ENCODE data around the gene NPM3. TPM values are rescaled to one million over a fixed set of nuclear protein-coding genes. Genes with fewer than 3 reads are reported as not detected.

NPM3 gene
- total RNA-seq, 2 experiments from 2014 or later, result 15.5 to 15.8 TPM

- Mint-ChIP-seq H3K27ac (no peak overlapping the region), H3K9me3 (no peaks in the 10 kb centered on the region)
Observed at GRCh38 chr10:101760510-101760909, 22.7 kb downstream of the NPM3 start.

GRCh38 chr10:101759309-101760247 lies 23.7 kb downstream of the NPM3 start:
- Histone ChIP-seq H3K36me3 (ENCODE audit: insufficient read depth, low read length) (no peaks in the 10 kb centered on the region), H3K27me3 (ENCODE audit: control insufficient read depth in 1 of 2, insufficient read depth in 2 of 2, low read length in 2 of 2) (no peaks in the 10 kb centered on the region), H3K4me1 (ENCODE audit: insufficient read depth, low read length) (no peaks in the 10 kb centered on the region), H3K9me3 (ENCODE audit: control insufficient read depth in 1 of 2, insufficient read depth in 1 of 2, low read length in 2 of 2) (no peaks in the 10 kb centered on the region), H3K27ac (ENCODE audit: low read depth in 1 of 2, low read length in 2 of 2) (no peak overlapping the region), H3K4me3 (ENCODE audit: low read length) (no peak overlapping the region)
- Mint-ChIP-seq H3K4me1 (ENCODE audit: low read depth) (no peaks in the 10 kb centered on the region), H3K36me3 (ENCODE audit: low read depth) (no peaks in the 10 kb centered on the region), H3K9me3 (no peaks in the 10 kb centered on the region), H3K27me3 (peaks cover 19% of the 10 kb centered on the region), H3K4me3 (no peak overlapping the region), H3K27ac (no peak overlapping the region)
- intact Hi-C loops (cut with DNase I, micrococcal nuclease), result no loop called here
- POLR2A ChIA-PET, result no interaction called here
- DNase-seq, result no peak
- CTCF ChIA-PET, result no interaction called here
- no peak for TF ChIP-seq CTCF (IDR thresholded peaks at IDR 0.05)
- no peak for ATAC-seq (ENCODE audit: poor library complexity)

More at GRCh38 chr10:101760510-101760909, 22.7 kb downstream of the NPM3 start:
- TF ChIP-seq CTCF (IDR thresholded peaks at IDR 0.05), result no peak
- Histone ChIP-seq H3K9me3 (ENCODE audit: control insufficient read depth in 1 of 2, insufficient read depth in 1 of 2, low read length in 2 of 2) (no peaks in the 10 kb centered on the region), H3K27ac (ENCODE audit: low read depth in 1 of 2, low read length in 2 of 2) (no peak overlapping the region), H3K36me3 (ENCODE audit: insufficient read depth, low read length) (no peaks in the 10 kb centered on the region), H3K4me3 (ENCODE audit: low read length) (no peak overlapping the region), H3K4me1 (ENCODE audit: insufficient read depth, low read length) (no peaks in the 10 kb centered on the region), H3K27me3 (ENCODE audit: control insufficient read depth in 1 of 2, insufficient read depth in 2 of 2, low read length in 2 of 2) (peaks cover 0 to 5% of the 10 kb centered on the region in 2 experiments)
- H3K4me1 Mint-ChIP-seq (ENCODE audit: low read depth), result no peaks in the 10 kb centered on the region
- H3K4me3 Mint-ChIP-seq, result no peak overlapping the region
- ATAC-seq (ENCODE audit: poor library complexity) (no peak), DNase-seq (no peak)
- CTCF ChIA-PET, result no interaction called here
- intact Hi-C loops (cut with DNase I, micrococcal nuclease), result no loop called here
- peaks cover 15% of the 10 kb centered on the region for H3K27me3 Mint-ChIP-seq
- no peaks in the 10 kb centered on the region for H3K36me3 Mint-ChIP-seq (ENCODE audit: low read depth)
- POLR2A ChIA-PET, result no interaction called here

GRCh38 chr10:101758858-101759257 lies 24.4 kb downstream of the NPM3 start:
- ChIA-PET POLR2A (no interaction called here), CTCF (no interaction called here)
- no peaks in the 10 kb centered on the region for H3K4me1 ChIP-seq (ENCODE audit: insufficient read depth, low read length)
- Mint-ChIP-seq H3K9me3 (no peaks in the 10 kb centered on the region), H3K4me3 (no peak overlapping the region), H3K27ac (no peak overlapping the region), H3K36me3 (ENCODE audit: low read depth) (no peaks in the 10 kb centered on the region), H3K27me3 (peaks cover 19% of the 10 kb centered on the region), H3K4me1 (ENCODE audit: low read depth) (no peaks in the 10 kb centered on the region)
- intact Hi-C loops (cut with DNase I, micrococcal nuclease), result no loop called here
- no peaks in the 10 kb centered on the region for H3K27me3 ChIP-seq (ENCODE audit: control insufficient read depth in 1 of 2, insufficient read depth in 2 of 2, low read length in 2 of 2)
- no peaks in the 10 kb centered on the region for H3K36me3 ChIP-seq (ENCODE audit: insufficient read depth, low read length)
- DNase-seq, result no peak
- no peak for TF ChIP-seq CTCF (IDR thresholded peaks at IDR 0.05)
- H3K4me3 ChIP-seq (ENCODE audit: low read length), result no peak overlapping the region
- H3K27ac ChIP-seq (ENCODE audit: low read depth in 1 of 2, low read length in 2 of 2), result no peak overlapping the region
- no peak for ATAC-seq (ENCODE audit: poor library complexity)
- H3K9me3 ChIP-seq (ENCODE audit: control insufficient read depth in 1 of 2, insufficient read depth in 1 of 2, low read length in 2 of 2), result no peaks in the 10 kb centered on the region
